Activated CD8-positive, alpha-beta T cell treated with anti-CD3 and anti-CD28 coated beads for 36 hours (primary cell): ENCODE data around the gene CHI3L1. TPM values are rescaled to one million over a fixed set of nuclear protein-coding genes. Genes with fewer than 3 reads are reported as not detected.

Experiments used
- ATAC-seq: fragments of 200-7000 bp; cut with Tn5 transposase; one replicate; pipeline ENCODE4 v1.10.0; 2021; ENCODE audit warnings: mild to moderate bottlenecking, moderate library complexity
- CTCF ChIA-PET: fragments of 350-600 bp; sonication (Branson Sonifier 250); formaldehyde crosslinking; loops from one replicate; lab custom pipeline; 2021; ENCODE audit warnings: antibody characterized with exemption; lab: Charles Lee
- POLR2A ChIA-PET: fragments of 350-600 bp; sonication (Branson Sonifier 250); formaldehyde crosslinking; loops from one replicate; lab custom pipeline; 2021; ENCODE audit warnings: antibody characterized with exemption; lab: Charles Lee
- DNase-seq: peaks from one replicate; pipeline ENCODE4 v3.0.0-alpha.2; 2020
- H3K27ac Mint-ChIP-seq: one replicate; pipeline ENCODE4 v1.8.0; 2021; ENCODE audit warnings: mild to moderate bottlenecking, mixed read lengths
- H3K27me3 Mint-ChIP-seq: one replicate; pipeline ENCODE4 v1.8.0; 2021; ENCODE audit warnings: mixed read lengths
- H3K36me3 Mint-ChIP-seq: one replicate; pipeline ENCODE4 v1.8.0; 2021; ENCODE audit warnings: low read depth, mixed read lengths
- H3K4me1 Mint-ChIP-seq: one replicate; pipeline ENCODE4 v1.8.0; 2021; ENCODE audit warnings: low read depth, mixed read lengths
- H3K4me3 Mint-ChIP-seq: one replicate; pipeline ENCODE4 v1.8.0; 2021; ENCODE audit warnings: mild to moderate bottlenecking, moderate library complexity, mixed read lengths
- H3K9me3 Mint-ChIP-seq: one replicate; pipeline ENCODE4 v1.8.0; 2021; ENCODE audit warnings: mixed read lengths
- intact Hi-C: fragments of 100-400 bp; cut with micrococcal nuclease; formaldehyde crosslinking; loops from one replicate; pipeline ENCODE4 v1.10.0; 2022
- total RNA-seq, 2 experiments: library from RNA; stranded (reverse); gene quantifications; one replicate each; pipeline ENCODE4 v1.2.3, GENCODE V29; 2021
- TF ChIP-seq, protein P1 (sequence below): fragments of 200-600 bp; IDR thresholded peaks from one replicate; pipeline ENCODE4 v1.8.0; 2022; ENCODE audit warnings: antibody characterized with exemption, mild to moderate bottlenecking

CHI3L1 gene
- total RNA-seq, 2 experiments from 2014 or later: not detected

DNA sequence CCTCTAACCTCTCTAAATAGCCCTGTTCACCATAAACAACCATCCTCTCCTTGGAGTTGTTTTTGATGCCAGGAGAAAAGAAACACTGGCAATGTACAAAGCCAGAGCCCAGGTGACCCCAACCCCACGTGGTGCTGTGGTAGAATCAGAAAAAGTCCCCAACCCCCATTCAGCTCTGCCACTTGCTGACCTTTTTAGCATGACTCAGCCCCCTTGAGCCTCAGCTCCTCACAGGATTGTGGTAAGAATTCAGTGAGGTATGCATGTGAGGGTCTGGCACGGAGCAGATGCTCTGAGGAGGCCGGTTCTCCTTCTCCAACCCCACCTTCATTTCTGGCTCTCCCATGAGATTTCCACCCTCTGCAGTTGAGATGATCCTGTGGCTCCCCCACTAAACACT is 11.1 kb upstream of the CHI3L1 start:
- POLR2A ChIA-PET: interaction anchor here (1.1 kb wide), 1 partner anchor 18 kb away, joined by 5 read pairs; no protein-coding TSS in a partner anchor
- peak; percentile 74 for ATAC-seq

DNA sequence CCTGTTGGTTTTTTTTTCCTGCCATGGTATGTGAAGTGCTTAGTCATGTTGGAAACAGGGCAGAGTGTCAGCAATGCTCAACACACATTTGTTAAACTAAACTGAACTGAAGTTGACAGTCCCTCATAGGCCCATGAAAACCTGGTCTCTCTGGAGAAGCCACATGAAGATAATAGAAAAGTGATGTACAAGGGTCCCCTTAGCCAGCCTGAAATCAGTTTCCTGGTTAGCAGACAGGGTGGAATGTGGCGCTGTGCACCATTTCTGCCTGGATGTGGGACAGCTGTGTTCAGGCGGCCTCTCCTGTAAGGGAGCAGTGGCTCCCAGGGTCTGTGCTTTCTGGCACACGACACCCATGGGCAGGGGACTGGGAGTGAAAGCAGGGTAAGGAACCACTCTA is 9.9 kb upstream of the CHI3L1 start:
- H3K27me3 Mint-ChIP-seq: no peaks in the 10 kb centered on the region
- ATAC-seq (no peak), DNase-seq (no peak)
- CTCF ChIA-PET: interaction anchor here (1.5 kb wide), 1 partner anchor 23 kb away, joined by 7 read pairs; no protein-coding TSS in a partner anchor
- H3K4me1 Mint-ChIP-seq: no peaks in the 10 kb centered on the region
- intact Hi-C loops: no loop called here
- POLR2A ChIA-PET: no interaction called here
- TF ChIP-seq, protein P1, sequence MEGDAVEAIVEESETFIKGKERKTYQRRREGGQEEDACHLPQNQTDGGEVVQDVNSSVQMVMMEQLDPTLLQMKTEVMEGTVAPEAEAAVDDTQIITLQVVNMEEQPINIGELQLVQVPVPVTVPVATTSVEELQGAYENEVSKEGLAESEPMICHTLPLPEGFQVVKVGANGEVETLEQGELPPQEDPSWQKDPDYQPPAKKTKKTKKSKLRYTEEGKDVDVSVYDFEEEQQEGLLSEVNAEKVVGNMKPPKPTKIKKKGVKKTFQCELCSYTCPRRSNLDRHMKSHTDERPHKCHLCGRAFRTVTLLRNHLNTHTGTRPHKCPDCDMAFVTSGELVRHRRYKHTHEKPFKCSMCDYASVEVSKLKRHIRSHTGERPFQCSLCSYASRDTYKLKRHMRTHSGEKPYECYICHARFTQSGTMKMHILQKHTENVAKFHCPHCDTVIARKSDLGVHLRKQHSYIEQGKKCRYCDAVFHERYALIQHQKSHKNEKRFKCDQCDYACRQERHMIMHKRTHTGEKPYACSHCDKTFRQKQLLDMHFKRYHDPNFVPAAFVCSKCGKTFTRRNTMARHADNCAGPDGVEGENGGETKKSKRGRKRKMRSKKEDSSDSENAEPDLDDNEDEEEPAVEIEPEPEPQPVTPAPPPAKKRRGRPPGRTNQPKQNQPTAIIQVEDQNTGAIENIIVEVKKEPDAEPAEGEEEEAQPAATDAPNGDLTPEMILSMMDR: no peak
- H3K27ac Mint-ChIP-seq: no peak overlapping the region
- no peaks in the 10 kb centered on the region for H3K36me3 Mint-ChIP-seq
- H3K4me3 Mint-ChIP-seq: no peak overlapping the region
- H3K9me3 Mint-ChIP-seq: no peaks in the 10 kb centered on the region

More for the DNA sequence above, 11.1 kb upstream of the CHI3L1 start:
- CTCF ChIA-PET: interaction anchor here (1.1 kb wide), 1 partner anchor 19 kb away, joined by 3 read pairs; no protein-coding TSS in a partner anchor
- intact Hi-C loops: no loop called here
- TF ChIP-seq, protein P1: no peak
- peak; percentile 60 for DNase-seq
- Mint-ChIP-seq H3K36me3 (no peaks in the 10 kb centered on the region), H3K4me3 (no peak overlapping the region), H3K4me1 (no peaks in the 10 kb centered on the region), H3K27ac (no peak overlapping the region), H3K27me3 (no peaks in the 10 kb centered on the region), H3K9me3 (no peaks in the 10 kb centered on the region)

DNA sequence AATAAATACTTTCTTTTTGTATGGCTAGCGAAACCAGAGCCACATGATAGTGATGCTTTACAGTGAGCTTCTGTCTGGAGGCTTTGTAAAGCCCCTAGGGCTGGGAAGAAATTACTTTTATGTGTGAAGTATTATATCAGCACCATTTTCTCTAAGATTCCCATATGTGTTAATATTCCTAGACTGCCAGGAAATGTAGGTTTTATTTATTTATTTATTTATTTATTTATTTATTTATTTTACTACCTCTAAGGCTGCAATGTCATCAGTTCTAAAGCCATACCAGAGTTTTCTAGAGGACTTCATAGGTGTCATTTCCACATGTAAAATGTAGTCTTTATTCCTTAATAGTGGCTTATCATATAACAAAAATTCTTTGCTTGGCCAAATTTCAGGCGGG is 4.4 kb upstream of the CHI3L1 start:
- TF ChIP-seq, protein P1: no peak
- ATAC-seq: no peak
- Mint-ChIP-seq H3K36me3 (no peaks in the 10 kb centered on the region), H3K4me1 (peaks cover 4% of the 10 kb centered on the region), H3K4me3 (no peak overlapping the region), H3K27me3 (peaks cover 2% of the 10 kb centered on the region), H3K27ac (no peak overlapping the region), H3K9me3 (no peaks in the 10 kb centered on the region)
- DNase-seq: no peak
- ChIA-PET POLR2A (no interaction called here), CTCF (no interaction called here)
- intact Hi-C loops: no loop called here

- DNase-seq (no peak), ATAC-seq (no peak)
- no peak overlapping the region for H3K4me3 Mint-ChIP-seq
- no peaks in the 10 kb centered on the region for H3K36me3 Mint-ChIP-seq
- ChIA-PET POLR2A (no interaction called here), CTCF (interaction anchor here (0.9 kb wide), 1 partner anchor 78 kb away, joined by 3 read pairs; no protein-coding TSS in a partner anchor)
- H3K4me1 Mint-ChIP-seq: peaks cover 4% of the 10 kb centered on the region
- no peaks in the 10 kb centered on the region for H3K9me3 Mint-ChIP-seq
- no peak overlapping the region for H3K27ac Mint-ChIP-seq
- intact Hi-C loops: no loop called here
- H3K27me3 Mint-ChIP-seq: peaks cover 2% of the 10 kb centered on the region
- TF ChIP-seq, protein P1: no peak
These were observed 3.4 kb upstream of the CHI3L1 start for GRCh38 chr1:203189951-203190352.

DNA sequence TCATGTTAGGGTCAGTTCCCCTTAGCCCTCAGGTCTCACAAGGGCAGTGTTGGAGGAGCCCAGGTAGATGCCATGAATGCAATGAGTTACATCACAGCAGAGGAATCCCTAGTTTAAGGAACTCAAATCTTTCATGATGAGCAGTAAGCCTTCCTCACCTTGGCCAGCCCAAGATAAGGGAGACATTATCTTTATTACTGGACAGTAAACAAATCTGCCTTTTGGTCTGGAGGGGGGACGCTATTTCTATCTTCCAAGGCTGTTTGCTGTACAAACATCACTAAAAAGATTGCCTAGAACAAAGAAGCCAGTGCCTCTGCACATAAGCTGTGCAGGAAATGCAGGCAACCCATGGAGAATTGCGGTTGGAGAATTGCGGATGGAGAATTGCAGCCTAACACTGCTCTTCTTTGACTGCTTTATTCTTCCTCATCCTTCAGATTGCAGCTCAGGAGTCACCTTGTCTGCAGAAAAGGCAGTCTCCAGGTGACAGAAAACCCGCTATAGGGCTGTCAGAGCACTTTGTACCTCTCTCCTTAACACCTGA is 2.3 kb upstream of the CHI3L1 start:
- Mint-ChIP-seq H3K4me1 (peaks cover 4% of the 10 kb centered on the region), H3K4me3 (no peak overlapping the region), H3K36me3 (no peaks in the 10 kb centered on the region), H3K27ac (no peak overlapping the region), H3K27me3 (peaks cover 2% of the 10 kb centered on the region), H3K9me3 (no peaks in the 10 kb centered on the region)
- ATAC-seq (no peak), DNase-seq (no peak)
- CTCF ChIA-PET: no interaction called here
- intact Hi-C loops: no loop called here
- TF ChIP-seq, protein P1: no peak
- POLR2A ChIA-PET: no interaction called here
